ENCODE measurements around the gene PTGER1. TPM values are rescaled to one million over a fixed set of nuclear protein-coding genes. Genes with fewer than 3 reads are reported as not detected.

The PTGER1 gene
- total and polyA plus RNA-seq, 9 of the 15 experiments (the other 6 are each of a cell fraction or from before 2014, with no cell fraction given): 0.06 to 0.36 (median 0.31) TPM; not detected in 5

DNA sequence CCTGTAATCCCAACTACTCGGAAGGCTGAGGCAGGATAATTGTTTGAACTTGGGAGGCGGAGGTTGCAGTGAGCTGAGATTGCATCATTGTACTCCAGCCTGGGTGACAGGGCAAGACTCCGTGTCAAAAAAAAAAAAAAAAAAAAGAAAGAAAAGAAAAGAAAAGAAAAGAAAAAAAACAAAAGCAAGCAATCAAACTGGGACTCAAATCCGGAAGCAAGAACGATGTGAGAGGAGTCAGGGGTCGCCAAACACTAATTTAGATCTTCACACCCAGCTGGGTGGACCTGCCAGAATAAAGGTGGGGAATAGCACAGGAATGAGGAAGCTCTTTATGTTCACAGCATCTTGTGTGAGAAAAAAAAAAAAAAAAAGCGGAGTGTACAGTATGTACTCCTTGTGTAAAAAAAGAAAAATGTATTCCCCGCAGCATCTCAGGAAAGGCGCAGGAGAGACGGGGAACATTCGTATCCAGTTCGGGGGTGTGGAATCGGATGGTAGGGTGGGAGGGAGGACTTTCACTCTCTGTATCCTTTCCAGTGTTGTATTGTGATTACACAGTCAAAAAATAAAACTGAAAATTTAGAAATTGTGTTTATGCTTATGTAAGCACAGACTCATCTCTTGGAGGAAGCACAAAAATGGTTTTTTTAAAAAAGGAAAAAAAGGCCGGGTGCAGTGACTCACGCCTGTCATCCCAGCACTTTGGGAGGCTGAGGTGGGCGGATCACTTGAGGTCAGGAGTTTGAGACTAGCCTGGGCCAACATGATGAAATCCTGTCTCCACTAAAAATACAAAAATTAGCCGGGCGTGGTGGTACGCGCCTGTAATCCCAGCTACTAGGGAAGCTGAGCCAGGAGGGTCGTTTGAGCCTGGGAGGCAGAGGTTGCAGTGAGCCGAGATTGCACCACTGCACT lies 35.4 kb upstream of the PTGER1 start (continued):
- TF ChIP-seq, protein P1, sequence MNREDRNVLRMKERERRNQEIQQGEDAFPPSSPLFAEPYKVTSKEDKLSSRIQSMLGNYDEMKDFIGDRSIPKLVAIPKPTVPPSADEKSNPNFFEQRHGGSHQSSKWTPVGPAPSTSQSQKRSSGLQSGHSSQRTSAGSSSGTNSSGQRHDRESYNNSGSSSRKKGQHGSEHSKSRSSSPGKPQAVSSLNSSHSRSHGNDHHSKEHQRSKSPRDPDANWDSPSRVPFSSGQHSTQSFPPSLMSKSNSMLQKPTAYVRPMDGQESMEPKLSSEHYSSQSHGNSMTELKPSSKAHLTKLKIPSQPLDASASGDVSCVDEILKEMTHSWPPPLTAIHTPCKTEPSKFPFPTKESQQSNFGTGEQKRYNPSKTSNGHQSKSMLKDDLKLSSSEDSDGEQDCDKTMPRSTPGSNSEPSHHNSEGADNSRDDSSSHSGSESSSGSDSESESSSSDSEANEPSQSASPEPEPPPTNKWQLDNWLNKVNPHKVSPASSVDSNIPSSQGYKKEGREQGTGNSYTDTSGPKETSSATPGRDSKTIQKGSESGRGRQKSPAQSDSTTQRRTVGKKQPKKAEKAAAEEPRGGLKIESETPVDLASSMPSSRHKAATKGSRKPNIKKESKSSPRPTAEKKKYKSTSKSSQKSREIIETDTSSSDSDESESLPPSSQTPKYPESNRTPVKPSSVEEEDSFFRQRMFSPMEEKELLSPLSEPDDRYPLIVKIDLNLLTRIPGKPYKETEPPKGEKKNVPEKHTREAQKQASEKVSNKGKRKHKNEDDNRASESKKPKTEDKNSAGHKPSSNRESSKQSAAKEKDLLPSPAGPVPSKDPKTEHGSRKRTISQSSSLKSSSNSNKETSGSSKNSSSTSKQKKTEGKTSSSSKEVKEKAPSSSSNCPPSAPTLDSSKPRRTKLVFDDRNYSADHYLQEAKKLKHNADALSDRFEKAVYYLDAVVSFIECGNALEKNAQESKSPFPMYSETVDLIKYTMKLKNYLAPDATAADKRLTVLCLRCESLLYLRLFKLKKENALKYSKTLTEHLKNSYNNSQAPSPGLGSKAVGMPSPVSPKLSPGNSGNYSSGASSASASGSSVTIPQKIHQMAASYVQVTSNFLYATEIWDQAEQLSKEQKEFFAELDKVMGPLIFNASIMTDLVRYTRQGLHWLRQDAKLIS (CRISPR knock-in tag; IDR thresholded peaks at IDR 0.05): no peak
- TF ChIP-seq ZNF384 (IDR thresholded peaks at IDR 0.05; ENCODE audit: low read depth, low read length) (peak; percentile 76), CBX1 (IDR thresholded peaks at IDR 0.05; ENCODE audit: low read depth) (no peak), MTA2 (IDR thresholded peaks at IDR 0.05; ENCODE audit: low read depth) (no peak), ZNF644 (tag; IDR thresholded peaks at IDR 0.05; ENCODE audit: low read depth) (no peak), SMARCA5 (IDR thresholded peaks at IDR 0.05) (0 out of 2 replicates have a peak, but pooled peaks have one; percentile 56), FOXA3 (CRISPR knock-in tag; conservative IDR thresholded peaks at IDR 0.05 in 1 of 2, IDR thresholded peaks at IDR 0.05 in 1 of 2) (no peak), TGIF2 (CRISPR knock-in tag; IDR thresholded peaks at IDR 0.05) (no peak), GTF2E2 (tag; IDR thresholded peaks at IDR 0.05) (no peak)
- TF ChIP-seq, protein P2, sequence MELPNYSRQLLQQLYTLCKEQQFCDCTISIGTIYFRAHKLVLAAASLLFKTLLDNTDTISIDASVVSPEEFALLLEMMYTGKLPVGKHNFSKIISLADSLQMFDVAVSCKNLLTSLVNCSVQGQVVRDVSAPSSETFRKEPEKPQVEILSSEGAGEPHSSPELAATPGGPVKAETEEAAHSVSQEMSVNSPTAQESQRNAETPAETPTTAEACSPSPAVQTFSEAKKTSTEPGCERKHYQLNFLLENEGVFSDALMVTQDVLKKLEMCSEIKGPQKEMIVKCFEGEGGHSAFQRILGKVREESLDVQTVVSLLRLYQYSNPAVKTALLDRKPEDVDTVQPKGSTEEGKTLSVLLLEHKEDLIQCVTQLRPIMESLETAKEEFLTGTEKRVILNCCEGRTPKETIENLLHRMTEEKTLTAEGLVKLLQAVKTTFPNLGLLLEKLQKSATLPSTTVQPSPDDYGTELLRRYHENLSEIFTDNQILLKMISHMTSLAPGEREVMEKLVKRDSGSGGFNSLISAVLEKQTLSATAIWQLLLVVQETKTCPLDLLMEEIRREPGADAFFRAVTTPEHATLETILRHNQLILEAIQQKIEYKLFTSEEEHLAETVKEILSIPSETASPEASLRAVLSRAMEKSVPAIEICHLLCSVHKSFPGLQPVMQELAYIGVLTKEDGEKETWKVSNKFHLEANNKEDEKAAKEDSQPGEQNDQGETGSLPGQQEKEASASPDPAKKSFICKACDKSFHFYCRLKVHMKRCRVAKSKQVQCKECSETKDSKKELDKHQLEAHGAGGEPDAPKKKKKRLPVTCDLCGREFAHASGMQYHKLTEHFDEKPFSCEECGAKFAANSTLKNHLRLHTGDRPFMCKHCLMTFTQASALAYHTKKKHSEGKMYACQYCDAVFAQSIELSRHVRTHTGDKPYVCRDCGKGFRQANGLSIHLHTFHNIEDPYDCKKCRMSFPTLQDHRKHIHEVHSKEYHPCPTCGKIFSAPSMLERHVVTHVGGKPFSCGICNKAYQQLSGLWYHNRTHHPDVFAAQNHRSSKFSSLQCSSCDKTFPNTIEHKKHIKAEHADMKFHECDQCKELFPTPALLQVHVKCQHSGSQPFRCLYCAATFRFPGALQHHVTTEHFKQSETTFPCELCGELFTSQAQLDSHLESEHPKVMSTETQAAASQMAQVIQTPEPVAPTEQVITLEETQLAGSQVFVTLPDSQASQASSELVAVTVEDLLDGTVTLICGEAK (IDR thresholded peaks at IDR 0.05): peak; percentile 56; the same call in 1 of the 2 replicates
- TF ChIP-seq, protein P2 (CRISPR knock-in tag; IDR thresholded peaks at IDR 0.05): no peak
- TF ChIP-seq, protein P3, sequence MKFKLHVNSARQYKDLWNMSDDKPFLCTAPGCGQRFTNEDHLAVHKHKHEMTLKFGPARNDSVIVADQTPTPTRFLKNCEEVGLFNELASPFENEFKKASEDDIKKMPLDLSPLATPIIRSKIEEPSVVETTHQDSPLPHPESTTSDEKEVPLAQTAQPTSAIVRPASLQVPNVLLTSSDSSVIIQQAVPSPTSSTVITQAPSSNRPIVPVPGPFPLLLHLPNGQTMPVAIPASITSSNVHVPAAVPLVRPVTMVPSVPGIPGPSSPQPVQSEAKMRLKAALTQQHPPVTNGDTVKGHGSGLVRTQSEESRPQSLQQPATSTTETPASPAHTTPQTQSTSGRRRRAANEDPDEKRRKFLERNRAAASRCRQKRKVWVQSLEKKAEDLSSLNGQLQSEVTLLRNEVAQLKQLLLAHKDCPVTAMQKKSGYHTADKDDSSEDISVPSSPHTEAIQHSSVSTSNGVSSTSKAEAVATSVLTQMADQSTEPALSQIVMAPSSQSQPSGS (CRISPR knock-in tag; IDR thresholded peaks at IDR 0.05): no peak
